ENCODE results near the gene DCUN1D5. TPM values are rescaled to one million over a fixed set of nuclear protein-coding genes. Genes with fewer than 3 reads are reported as not detected.

DCUN1D5 gene
- total and polyA plus RNA-seq, 2 of the 13 experiments (the other 11 are each of a cell fraction or from before 2014, with no cell fraction given), result 32.9 to 46.7 TPM

DNA sequence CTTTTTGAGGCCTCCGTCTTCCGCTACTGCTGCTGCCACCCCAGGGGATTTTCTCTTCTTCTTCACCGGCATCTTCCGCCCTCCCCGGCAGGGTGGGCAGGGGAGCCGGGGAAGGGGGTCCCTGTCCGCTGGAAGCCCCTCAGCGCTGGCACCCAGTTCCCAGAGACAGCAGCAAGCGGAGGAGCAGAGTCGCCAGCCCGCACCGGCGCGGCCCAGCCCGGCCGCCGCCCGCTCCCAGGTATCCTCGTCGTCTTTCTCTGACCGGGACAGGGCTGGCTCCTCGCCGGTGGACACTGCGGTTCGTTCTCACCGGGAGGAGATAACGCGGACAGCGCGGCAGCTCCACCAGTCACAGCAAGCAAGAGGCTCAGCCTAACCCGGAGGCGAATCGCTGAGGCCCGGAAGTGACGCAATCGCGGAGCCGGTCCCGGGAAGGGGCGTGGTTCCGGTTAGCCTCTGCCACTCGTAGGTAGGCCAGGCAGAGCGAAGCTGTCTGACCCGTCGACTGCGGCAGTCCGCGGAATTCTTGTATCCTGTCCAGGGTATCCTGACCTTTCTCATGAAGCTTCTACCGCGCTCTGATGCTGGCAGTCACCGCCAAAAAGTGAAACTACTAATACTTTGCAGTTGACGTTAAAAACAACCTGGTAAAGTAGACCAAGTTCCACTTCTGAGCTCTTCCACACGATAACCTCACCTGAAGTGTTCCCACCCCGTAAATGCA, at the start of gene DCUN1D5 (continued):
- TF ChIP-seq ARID4A (CRISPR knock-in tag; IDR thresholded peaks at IDR 0.05; ENCODE audit: borderline replicate concordance), result peak; percentile 95
- TF ChIP-seq ZNF350 (CRISPR knock-in tag; IDR thresholded peaks at IDR 0.05; ENCODE audit: borderline replicate concordance, low read depth), result peak; percentile 85; the same call in 1 of the 2 replicates
- TF ChIP-seq ZNF235 (CRISPR knock-in tag; IDR thresholded peaks at IDR 0.05; ENCODE audit: borderline replicate concordance), result peak; percentile 75; the same call in 1 of the 2 replicates
- TF ChIP-seq, protein P1, sequence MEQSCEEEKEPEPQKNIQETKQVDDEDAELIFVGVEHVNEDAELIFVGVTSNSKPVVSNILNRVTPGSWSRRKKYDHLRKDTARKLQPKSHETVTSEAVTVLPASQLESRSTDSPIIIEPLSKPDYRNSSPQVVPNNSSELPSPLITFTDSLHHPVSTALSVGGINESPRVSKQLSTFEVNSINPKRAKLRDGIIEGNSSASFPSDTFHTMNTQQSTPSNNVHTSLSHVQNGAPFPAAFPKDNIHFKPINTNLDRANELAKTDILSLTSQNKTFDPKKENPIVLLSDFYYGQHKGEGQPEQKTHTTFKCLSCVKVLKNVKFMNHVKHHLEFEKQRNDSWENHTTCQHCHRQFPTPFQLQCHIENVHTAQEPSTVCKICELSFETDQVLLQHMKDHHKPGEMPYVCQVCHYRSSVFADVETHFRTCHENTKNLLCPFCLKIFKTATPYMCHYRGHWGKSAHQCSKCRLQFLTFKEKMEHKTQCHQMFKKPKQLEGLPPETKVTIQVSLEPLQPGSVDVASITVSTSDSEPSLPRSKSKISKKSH (CRISPR knock-in tag; IDR thresholded peaks at IDR 0.05; ENCODE audit: borderline replicate concordance), result no peak; the same call in 1 of the 2 replicates
- TF ChIP-seq RBAK (CRISPR knock-in tag; IDR thresholded peaks at IDR 0.05), result no peak
- peak; percentile 99 for TF ChIP-seq CEBPB (IDR thresholded peaks at IDR 0.05; ENCODE audit: borderline replicate concordance, low read depth, low read length)
- TF ChIP-seq, protein P2, sequence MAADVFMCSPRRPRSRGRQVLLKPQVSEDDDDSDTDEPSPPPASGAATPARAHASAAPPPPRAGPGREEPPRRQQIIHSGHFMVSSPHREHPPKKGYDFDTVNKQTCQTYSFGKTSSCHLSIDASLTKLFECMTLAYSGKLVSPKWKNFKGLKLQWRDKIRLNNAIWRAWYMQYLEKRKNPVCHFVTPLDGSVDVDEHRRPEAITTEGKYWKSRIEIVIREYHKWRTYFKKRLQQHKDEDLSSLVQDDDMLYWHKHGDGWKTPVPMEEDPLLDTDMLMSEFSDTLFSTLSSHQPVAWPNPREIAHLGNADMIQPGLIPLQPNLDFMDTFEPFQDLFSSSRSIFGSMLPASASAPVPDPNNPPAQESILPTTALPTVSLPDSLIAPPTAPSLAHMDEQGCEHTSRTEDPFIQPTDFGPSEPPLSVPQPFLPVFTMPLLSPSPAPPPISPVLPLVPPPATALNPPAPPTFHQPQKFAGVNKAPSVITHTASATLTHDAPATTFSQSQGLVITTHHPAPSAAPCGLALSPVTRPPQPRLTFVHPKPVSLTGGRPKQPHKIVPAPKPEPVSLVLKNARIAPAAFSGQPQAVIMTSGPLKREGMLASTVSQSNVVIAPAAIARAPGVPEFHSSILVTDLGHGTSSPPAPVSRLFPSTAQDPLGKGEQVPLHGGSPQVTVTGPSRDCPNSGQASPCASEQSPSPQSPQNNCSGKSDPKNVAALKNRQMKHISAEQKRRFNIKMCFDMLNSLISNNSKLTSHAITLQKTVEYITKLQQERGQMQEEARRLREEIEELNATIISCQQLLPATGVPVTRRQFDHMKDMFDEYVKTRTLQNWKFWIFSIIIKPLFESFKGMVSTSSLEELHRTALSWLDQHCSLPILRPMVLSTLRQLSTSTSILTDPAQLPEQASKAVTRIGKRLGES (CRISPR knock-in tag; IDR thresholded peaks at IDR 0.05; ENCODE audit: borderline replicate concordance), result 0 out of 2 replicates have a peak, but pooled peaks have one; percentile 33
- TF ChIP-seq HOXA3 (CRISPR knock-in tag; IDR thresholded peaks at IDR 0.05), result peak; percentile 93
- TF ChIP-seq ZFX (CRISPR knock-in tag; IDR thresholded peaks at IDR 0.05; ENCODE audit: low read depth), result peak; percentile 88
- TF ChIP-seq KAT7 (CRISPR knock-in tag; IDR thresholded peaks at IDR 0.05; ENCODE audit: borderline replicate concordance), result peak; percentile 83; the same call in 1 of the 2 replicates
- no peak for TF ChIP-seq RFX1 (IDR thresholded peaks at IDR 0.05)
- TF ChIP-seq PHF20 (CRISPR knock-in tag; IDR thresholded peaks at IDR 0.05), result peak; percentile 94
- TF ChIP-seq, protein P3, sequence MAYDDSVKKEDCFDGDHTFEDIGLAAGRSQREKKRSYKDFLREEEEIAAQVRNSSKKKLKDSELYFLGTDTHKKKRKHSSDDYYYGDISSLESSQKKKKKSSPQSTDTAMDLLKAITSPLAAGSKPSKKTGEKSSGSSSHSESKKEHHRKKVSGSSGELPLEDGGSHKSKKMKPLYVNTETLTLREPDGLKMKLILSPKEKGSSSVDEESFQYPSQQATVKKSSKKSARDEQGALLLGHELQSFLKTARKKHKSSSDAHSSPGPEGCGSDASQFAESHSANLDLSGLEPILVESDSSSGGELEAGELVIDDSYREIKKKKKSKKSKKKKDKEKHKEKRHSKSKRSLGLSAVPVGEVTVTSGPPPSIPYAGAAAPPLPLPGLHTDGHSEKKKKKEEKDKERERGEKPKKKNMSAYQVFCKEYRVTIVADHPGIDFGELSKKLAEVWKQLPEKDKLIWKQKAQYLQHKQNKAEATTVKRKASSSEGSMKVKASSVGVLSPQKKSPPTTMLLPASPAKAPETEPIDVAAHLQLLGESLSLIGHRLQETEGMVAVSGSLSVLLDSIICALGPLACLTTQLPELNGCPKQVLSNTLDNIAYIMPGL (CRISPR knock-in tag; IDR thresholded peaks at IDR 0.05; ENCODE audit: borderline replicate concordance in 1 of 2, low read depth in 1 of 2), result peak; percentile 79 to 82; a peak in 3 of 4 replicates
- TF ChIP-seq, protein P4, sequence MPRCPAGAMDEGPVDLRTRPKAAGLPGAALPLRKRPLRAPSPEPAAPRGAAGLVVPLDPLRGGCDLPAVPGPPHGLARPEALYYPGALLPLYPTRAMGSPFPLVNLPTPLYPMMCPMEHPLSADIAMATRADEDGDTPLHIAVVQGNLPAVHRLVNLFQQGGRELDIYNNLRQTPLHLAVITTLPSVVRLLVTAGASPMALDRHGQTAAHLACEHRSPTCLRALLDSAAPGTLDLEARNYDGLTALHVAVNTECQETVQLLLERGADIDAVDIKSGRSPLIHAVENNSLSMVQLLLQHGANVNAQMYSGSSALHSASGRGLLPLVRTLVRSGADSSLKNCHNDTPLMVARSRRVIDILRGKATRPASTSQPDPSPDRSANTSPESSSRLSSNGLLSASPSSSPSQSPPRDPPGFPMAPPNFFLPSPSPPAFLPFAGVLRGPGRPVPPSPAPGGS (CRISPR knock-in tag; IDR thresholded peaks at IDR 0.05), result peak; percentile 73
- no peak for TF ChIP-seq SYNCRIP (IDR thresholded peaks at IDR 0.05; ENCODE audit: insufficient read depth, low read depth, low read length)
